SU-DHL-6 (cell line): ENCODE measurements around the gene H3-3A.

ENCODE experiments used
- H2AFZ ChIP-seq: fragments of 200-600 bp; sonication (generic); 2 replicates; pipeline ENCODE4 v1.6.1; 2014; ENCODE audit warnings: low read depth, mild to moderate bottlenecking, moderate library complexity, mixed read lengths, antibody characterized with exemption, low read length; ENCODE audit not compliant: severe bottlenecking
- H3F3A ChIP-seq: fragments of 200-600 bp; shearing (Covaris generic); 2 replicates; pipeline ENCODE4 v1.6.0; 2016; ENCODE audit warnings: antibody characterized with exemption, mild to moderate bottlenecking; ENCODE audit not compliant: insufficient read depth
- H3K27ac ChIP-seq: fragments of 200-600 bp; sonication (generic); 2 replicates; pipeline ENCODE4 v1.5.1; 2016; ENCODE audit warnings: low read depth, mild to moderate bottlenecking, low read length, moderate library complexity, mixed read lengths
- H3K27me3 ChIP-seq: fragments of 200-600 bp; sonication (generic), shearing (Covaris generic); 2 replicates; pipeline ENCODE4 v1.6.0; 2014; ENCODE audit warnings: mild to moderate bottlenecking, low read length
- H3K36me3 ChIP-seq: fragments of 200-600 bp; sonication (generic); 2 replicates; pipeline ENCODE4 v1.6.1; 2014; ENCODE audit warnings: mild to moderate bottlenecking, low read length, mixed read lengths
- H3K4me2 ChIP-seq: fragments of 300-600, 200-600 bp; shearing (Covaris generic), sonication (generic); 2 replicates; pipeline ENCODE4 v1.6.0; 2014; ENCODE audit warnings: low read length, low read depth, mild to moderate bottlenecking; ENCODE audit not compliant: poor library complexity, severe bottlenecking
- H3K4me3 ChIP-seq: fragments of 200-600 bp; sonication (generic); 2 replicates; pipeline ENCODE4 v1.5.1; 2014; ENCODE audit warnings: antibody characterized with exemption, low read length, mild to moderate bottlenecking, mixed read lengths; ENCODE audit not compliant: insufficient read depth, poor library complexity, severe bottlenecking
- H3K79me2 ChIP-seq: fragments of 200-600 bp; sonication (generic); 2 replicates; pipeline ENCODE4 v1.6.1; 2014; ENCODE audit warnings: mild to moderate bottlenecking, low read length, moderate library complexity; ENCODE audit not compliant: insufficient read depth
- H3K9ac ChIP-seq: fragments of 200-600 bp; sonication (generic); 2 replicates; pipeline ENCODE4 v1.7.0; 2014; ENCODE audit warnings: mild to moderate bottlenecking, low read length
- H3K9me2 ChIP-seq: fragments of 200-600 bp; sonication (generic); replicated peaks from 2 replicates; pipeline ENCODE4 v1.6.1; 2014; ENCODE audit warnings: low read length; ENCODE audit not compliant: insufficient read depth
- H3K9me3 ChIP-seq: fragments of 200-600 bp; sonication (generic); 2 replicates; pipeline ENCODE4 v1.6.1; 2014; ENCODE audit warnings: low read length, mixed read lengths; ENCODE audit not compliant: insufficient read depth
- H4K20me1 ChIP-seq: fragments of 200-600 bp; sonication (generic); 2 replicates; pipeline ENCODE4 v1.6.1; 2014; ENCODE audit warnings: low read depth, mild to moderate bottlenecking, antibody characterized with exemption, low read length, moderate library complexity, mixed read lengths
- EZH2phosphoT487 ChIP-seq: fragments of 200-600 bp; sonication (generic), shearing (Covaris generic); conservative IDR thresholded peaks from 2 replicates; pipeline ENCODE4 v1.6.1; 2018; ENCODE audit warnings: mild to moderate bottlenecking, antibody characterized with exemption, low read length, moderate library complexity, mixed read lengths
- TF ChIP-seq, protein P1 (sequence below): fragments of 200-600 bp; sonication (generic); IDR thresholded peaks from one replicate; pipeline ENCODE4 v1.5.1; 2017; ENCODE audit warnings: antibody characterized with exemption, mild to moderate bottlenecking, low read length, moderate library complexity; ENCODE audit not compliant: insufficient read depth, poor library complexity, severe bottlenecking

Gene H3-3A

DNA sequence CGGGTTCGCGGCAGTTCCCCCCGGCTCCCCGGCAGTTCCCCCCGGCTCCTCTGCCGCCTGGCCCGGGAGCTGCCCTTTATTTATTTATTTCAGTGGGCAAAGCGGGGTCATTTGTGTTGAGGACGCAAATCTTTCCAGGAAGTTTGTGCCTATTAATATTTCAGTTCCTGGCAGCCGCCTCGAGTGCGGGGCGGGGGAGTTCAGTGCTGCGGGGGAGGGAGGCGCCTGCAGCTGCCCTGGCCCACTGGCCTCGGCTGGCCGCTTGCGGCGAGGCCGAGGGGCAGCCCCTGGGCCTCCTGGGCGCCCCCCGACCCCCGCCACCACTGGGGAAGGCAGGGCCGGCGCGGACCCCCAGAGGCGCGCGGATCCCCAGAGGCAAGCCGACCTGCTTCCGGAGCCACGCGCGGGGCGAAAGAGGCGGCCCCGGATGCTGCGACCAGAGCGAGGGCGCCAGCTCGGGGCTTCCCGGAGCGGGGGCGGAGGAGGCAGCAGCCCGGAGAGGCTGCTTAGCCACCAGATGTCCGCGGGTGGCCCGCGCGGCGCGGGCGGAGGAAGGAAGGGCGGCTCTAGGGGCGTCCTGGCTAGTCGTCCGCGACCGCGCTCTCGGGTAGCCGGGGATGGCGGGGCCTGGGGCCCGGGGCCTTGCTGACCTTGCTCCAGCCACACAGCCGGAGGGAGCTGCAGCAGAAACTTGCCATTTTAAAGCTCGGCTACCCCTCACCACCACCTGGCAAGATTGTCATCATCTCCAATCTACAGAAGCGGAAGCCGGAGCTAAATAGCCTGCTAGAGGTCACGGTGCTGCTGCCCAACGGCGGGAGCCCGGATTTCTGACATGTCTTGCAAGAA, 48.0 kb downstream of the H3-3A start:
- Histone ChIP-seq H3K9ac (peak overlapping the region; percentile 67), H3K79me2 (no peaks in the 10 kb centered on the region), H3K27ac (peak overlapping the region; percentile 72), H4K20me1 (no peaks in the 10 kb centered on the region), H3K9me2 (no peaks in the 10 kb centered on the region), H3K4me3 (peak overlapping the region; percentile 68), H3K27me3 (no peaks in the 10 kb centered on the region), H3K9me3 (no peaks in the 10 kb centered on the region), H3F3A (peaks cover 25% of the 10 kb centered on the region), H2AFZ (peak overlapping the region; percentile 72), H3K4me2 (peak overlapping the region; percentile 79), H3K36me3 (no peaks in the 10 kb centered on the region)
- TF ChIP-seq, protein P1, sequence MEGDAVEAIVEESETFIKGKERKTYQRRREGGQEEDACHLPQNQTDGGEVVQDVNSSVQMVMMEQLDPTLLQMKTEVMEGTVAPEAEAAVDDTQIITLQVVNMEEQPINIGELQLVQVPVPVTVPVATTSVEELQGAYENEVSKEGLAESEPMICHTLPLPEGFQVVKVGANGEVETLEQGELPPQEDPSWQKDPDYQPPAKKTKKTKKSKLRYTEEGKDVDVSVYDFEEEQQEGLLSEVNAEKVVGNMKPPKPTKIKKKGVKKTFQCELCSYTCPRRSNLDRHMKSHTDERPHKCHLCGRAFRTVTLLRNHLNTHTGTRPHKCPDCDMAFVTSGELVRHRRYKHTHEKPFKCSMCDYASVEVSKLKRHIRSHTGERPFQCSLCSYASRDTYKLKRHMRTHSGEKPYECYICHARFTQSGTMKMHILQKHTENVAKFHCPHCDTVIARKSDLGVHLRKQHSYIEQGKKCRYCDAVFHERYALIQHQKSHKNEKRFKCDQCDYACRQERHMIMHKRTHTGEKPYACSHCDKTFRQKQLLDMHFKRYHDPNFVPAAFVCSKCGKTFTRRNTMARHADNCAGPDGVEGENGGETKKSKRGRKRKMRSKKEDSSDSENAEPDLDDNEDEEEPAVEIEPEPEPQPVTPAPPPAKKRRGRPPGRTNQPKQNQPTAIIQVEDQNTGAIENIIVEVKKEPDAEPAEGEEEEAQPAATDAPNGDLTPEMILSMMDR = no peak
- no peak for TF ChIP-seq EZH2phosphoT487

DNA sequence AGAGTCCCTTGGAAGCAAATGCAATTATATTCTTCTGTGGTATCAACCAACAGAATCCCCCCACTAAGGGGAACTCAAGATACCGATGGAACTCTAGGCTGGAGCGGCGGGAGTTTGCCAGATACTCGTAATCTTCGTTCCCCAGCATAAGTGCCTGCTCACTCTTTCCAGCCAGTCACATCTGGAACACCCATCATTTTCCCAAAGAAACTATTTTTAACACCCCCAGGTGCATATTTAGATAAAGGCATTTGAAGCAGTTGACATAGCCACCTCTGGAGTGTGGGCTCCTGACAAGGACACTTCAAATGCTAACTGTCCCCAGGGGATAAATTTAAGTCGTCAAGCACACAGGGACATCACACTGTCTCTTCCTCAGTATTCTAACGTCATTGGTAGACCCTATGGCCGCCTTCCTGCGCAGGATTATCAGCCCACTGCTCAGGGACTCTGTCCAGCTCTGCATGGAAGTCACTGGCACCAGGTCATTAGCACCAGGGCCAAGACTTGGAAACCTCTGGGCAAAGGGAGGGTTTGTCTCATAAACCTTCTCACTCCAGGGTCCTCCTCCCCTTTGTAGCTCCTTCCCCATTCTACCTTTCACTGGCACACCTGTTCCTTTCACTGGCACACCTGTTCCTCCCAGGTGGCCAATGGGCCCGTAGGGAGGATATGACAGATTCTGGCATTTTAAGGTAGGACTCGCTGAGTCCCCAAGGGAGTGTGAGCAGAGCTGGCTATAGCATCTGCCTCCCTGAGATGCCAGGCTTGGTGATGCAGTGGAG, 48.8 kb downstream of the H3-3A start:
- Histone ChIP-seq H3K9me3 (no peaks in the 10 kb centered on the region), H3F3A (peaks cover 25% of the 10 kb centered on the region), H3K9ac (peak overlapping the region; percentile 67), H3K27ac (peak overlapping the region; percentile 72), H3K79me2 (no peaks in the 10 kb centered on the region), H4K20me1 (no peaks in the 10 kb centered on the region), H3K4me2 (peak overlapping the region; percentile 79), H3K4me3 (peak overlapping the region; percentile 68), H3K36me3 (no peaks in the 10 kb centered on the region), H3K9me2 (no peaks in the 10 kb centered on the region), H3K27me3 (no peaks in the 10 kb centered on the region), H2AFZ (peak overlapping the region; percentile 72)
- no peak for TF ChIP-seq EZH2phosphoT487
- TF ChIP-seq, protein P1 = no peak

DNA sequence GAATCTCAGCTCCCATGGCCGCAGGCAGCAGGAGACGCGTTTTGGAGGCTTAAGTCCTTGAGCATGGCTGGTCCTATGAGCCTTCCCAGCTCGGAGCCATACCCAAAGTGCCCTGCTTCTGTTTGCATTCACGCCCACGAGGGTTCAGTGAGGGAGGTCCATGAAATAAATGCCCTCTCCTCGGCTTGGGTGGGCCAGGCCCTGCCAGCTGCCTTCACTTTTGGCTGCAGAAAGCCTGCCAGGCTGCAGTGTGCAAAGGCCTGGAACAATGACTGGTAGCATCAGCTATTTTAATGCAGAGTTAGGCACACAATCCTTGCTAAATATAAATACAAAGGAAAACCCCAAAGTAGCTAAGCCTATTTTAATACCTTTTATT, 49.4 kb downstream of the H3-3A start:
- peaks cover 25% of the 10 kb centered on the region for H3F3A ChIP-seq
- no peak for TF ChIP-seq EZH2phosphoT487
- TF ChIP-seq, protein P1 = no peak
- no peak overlapping the region for H3K27ac ChIP-seq

More for the DNA sequence above, 49.4 kb downstream of the H3-3A start:
- H3K9me2 ChIP-seq = no peaks in the 10 kb centered on the region
- H2AFZ ChIP-seq = no peak overlapping the region
- H3K9me3 ChIP-seq = no peaks in the 10 kb centered on the region
- H3K79me2 ChIP-seq = no peaks in the 10 kb centered on the region
- H3K9ac ChIP-seq = no peak overlapping the region
- no peaks in the 10 kb centered on the region for H3K27me3 ChIP-seq
- no peak overlapping the region for H3K4me3 ChIP-seq
- no peak overlapping the region for H3K4me2 ChIP-seq
- H3K36me3 ChIP-seq = no peaks in the 10 kb centered on the region
- H4K20me1 ChIP-seq = no peaks in the 10 kb centered on the region
